ENCODE data around the gene COG5.

COG5 gene

GRCh38 chr7:107332488-107333269 is 231.0 kb downstream of the COG5 start:
- no peak for TF ChIP-seq CTCF (IDR thresholded peaks at IDR 0.05; ENCODE audit: extremely low read depth, insufficient read depth, missing control alignments)
- DNase-seq (ENCODE audit: low spot score), result no peak
- in situ Hi-C loops (cut with MboI; ENCODE audit: low pct_unique_long_range_greater_than_20kb, low sequenced_read_pairs, unreplicated experiment), result no loop called here

GRCh38 chr7:107330478-107330877 is 233.2 kb downstream of the COG5 start:
- in situ Hi-C loops (cut with MboI; ENCODE audit: low pct_unique_long_range_greater_than_20kb, low sequenced_read_pairs, unreplicated experiment), result no loop called here
- no peak for DNase-seq (ENCODE audit: low spot score)
- no peak for TF ChIP-seq CTCF (IDR thresholded peaks at IDR 0.05; ENCODE audit: extremely low read depth, insufficient read depth, missing control alignments)

GRCh38 chr7:107327986-107328569 is 235.6 kb downstream of the COG5 start:
- no peak for TF ChIP-seq CTCF (IDR thresholded peaks at IDR 0.05; ENCODE audit: extremely low read depth, insufficient read depth, missing control alignments)
- no peak for DNase-seq (ENCODE audit: low spot score)
- in situ Hi-C loops (cut with MboI; ENCODE audit: low pct_unique_long_range_greater_than_20kb, low sequenced_read_pairs, unreplicated experiment), result no loop called here

- TF ChIP-seq CTCF (IDR thresholded peaks at IDR 0.05; ENCODE audit: extremely low read depth, insufficient read depth, missing control alignments), result no peak
- in situ Hi-C loops (cut with MboI; ENCODE audit: low pct_unique_long_range_greater_than_20kb, low sequenced_read_pairs, unreplicated experiment), result no loop called here
- DNase-seq (ENCODE audit: low spot score), result no peak
These were observed 237.7 kb downstream of the COG5 start for GRCh38 chr7:107326061-107326460.

GRCh38 chr7:107322015-107322414 is 241.7 kb downstream of the COG5 start:
- no peak for TF ChIP-seq CTCF (IDR thresholded peaks at IDR 0.05; ENCODE audit: extremely low read depth, insufficient read depth, missing control alignments)
- in situ Hi-C loops (cut with MboI; ENCODE audit: low pct_unique_long_range_greater_than_20kb, low sequenced_read_pairs, unreplicated experiment), result no loop called here
- DNase-seq (ENCODE audit: low spot score), result no peak

- in situ Hi-C loops (cut with MboI; ENCODE audit: low pct_unique_long_range_greater_than_20kb, low sequenced_read_pairs, unreplicated experiment), result no loop called here
- no peak for DNase-seq (ENCODE audit: low spot score)
- TF ChIP-seq CTCF (IDR thresholded peaks at IDR 0.05; ENCODE audit: extremely low read depth, insufficient read depth, missing control alignments), result no peak
These were observed 242.1 kb downstream of the COG5 start for GRCh38 chr7:107321611-107322010.

Data from GM13977 (cell line).